Measurements from ENCODE around the gene TSPO2. TPM values are rescaled to one million over a fixed set of nuclear protein-coding genes. Genes with fewer than 3 reads are reported as not detected.

TSPO2 gene
- total and polyA plus RNA-seq, 2 of the 4 experiments (the other 2 are of a cell fraction) = not detected

- H3K27me3 ChIP-seq (ENCODE audit: control insufficient read depth, insufficient read depth, low read length) = no peaks in the 10 kb centered on the region
- peak overlapping the region; percentile 77 for H3K23ac ChIP-seq (ENCODE audit: low read depth, low read length)
- peak overlapping the region; percentile 92 for H3K9ac ChIP-seq (ENCODE audit: low read depth, low read length)
- peak overlapping the region; percentile 82 for H3K4ac ChIP-seq (ENCODE audit: low read depth, low read length)
- H3K27ac ChIP-seq (ENCODE audit: insufficient read depth, low read length) = peak overlapping the region; percentile 93
- H2BK15ac ChIP-seq (ENCODE audit: low read depth, low read length) = 0 out of 3 replicates have a peak overlapping the region, but pooled peaks have one; percentile 3
- H3K79me1 ChIP-seq (ENCODE audit: low read depth in 1 of 2, low read length in 2 of 2) = peaks cover 12 to 24% of the 10 kb centered on the region in 2 experiments
- no peaks in the 10 kb centered on the region for H3K36me3 ChIP-seq (ENCODE audit: control insufficient read depth, insufficient read depth, low read length)
- intact Hi-C loops (cut with micrococcal nuclease) = loop anchor here (5.0 kb wide), 2 partner anchors 244 to 609 kb away; no protein-coding TSS in a partner anchor
- H2AK5ac ChIP-seq (ENCODE audit: low read depth, low read length) = 0 out of 2 replicates have a peak overlapping the region, but pooled peaks have one; percentile 18
- WGBS, 2 experiments (ENCODE audit: extremely low coverage in 2 of 2, insufficient read length in 1 of 2) = 1% methylated on average over 34 of the region's 74 CpGs; no CpG with 5 or more reads in 1 of the 2 experiments
- peaks cover 10% of the 10 kb centered on the region for H4K20me1 ChIP-seq (ENCODE audit: insufficient read depth, low read length)
- peak overlapping the region; percentile 92 for H3K56ac ChIP-seq (ENCODE audit: extremely low read depth, insufficient read depth, low read length)
- peak overlapping the region; percentile 74 for H2BK5ac ChIP-seq (ENCODE audit: low read depth, low read length, poor library complexity, severe bottlenecking)
- H2AFZ ChIP-seq (replicated peaks; ENCODE audit: low read length, poor library complexity) = peak overlapping the region; percentile 73
- H4K5ac ChIP-seq (ENCODE audit: low read depth, low read length) = peak overlapping the region; percentile 32
- H3K4me3 ChIP-seq (ENCODE audit: insufficient read depth, low read depth, low read length) = peak overlapping the region; percentile 72
- peak overlapping the region; percentile 81 for H4K91ac ChIP-seq (ENCODE audit: insufficient read depth, low read depth, low read length)
- peak overlapping the region; percentile 98 for H2AK9ac ChIP-seq (replicated peaks; ENCODE audit: low read depth, low read length, poor library complexity)
- peak overlapping the region; percentile 3; the same call in 1 of the 2 replicates for H3K18ac ChIP-seq (ENCODE audit: low read depth, low read length)
- DNase-seq = peak; percentile 69
- H2BK20ac ChIP-seq (ENCODE audit: low read depth, low read length) = no peak overlapping the region
- H3K9me3 ChIP-seq (ENCODE audit: control insufficient read depth, insufficient read depth, low read length) = no peaks in the 10 kb centered on the region
- peak overlapping the region; percentile 40 to 82 for H4K8ac ChIP-seq (ENCODE audit: low read depth in 2 of 2, low read length in 2 of 2)
- peaks cover 6% of the 10 kb centered on the region for H3K9me1 ChIP-seq (ENCODE audit: insufficient read depth, low read length)
- dilution Hi-C loops (cut with HindIII; ENCODE audit: low sequenced_read_pairs, unreplicated experiment) = no loop called here
- ChIA-PET CTCF (no interaction called here), POLR2A (ENCODE audit: unreplicated experiment) (no interaction called here)
- ATAC-seq (ENCODE audit: low read depth) = peak; percentile 4
- H3K4me2 ChIP-seq (ENCODE audit: low read depth, low read length) = peak overlapping the region; percentile 100
- H3K14ac ChIP-seq (replicated peaks; ENCODE audit: low read depth, low read length) = peak overlapping the region; percentile 84
- peaks cover 3% of the 10 kb centered on the region for H3K4me1 ChIP-seq (ENCODE audit: control insufficient read depth, insufficient read depth, low read length)
- H2BK120ac ChIP-seq (ENCODE audit: low read depth, low read length) = peak overlapping the region; percentile 22; the same call in 1 of the 2 replicates
- BruUV-seq (replicated peaks) = no TSS peak
- in situ Hi-C loops (cut with MboI; ENCODE audit: low sequenced_read_pairs) = no loop called here
- TF ChIP-seq SMC3 (IDR thresholded peaks at IDR 0.05; ENCODE audit: low read depth, low read length) (no peak), RFX5 (IDR thresholded peaks at IDR 0.05; ENCODE audit: low read depth, low read length) (no peak), USF2 (IDR thresholded peaks at IDR 0.05; ENCODE audit: low read depth, low read length) (no peak), MAZ (IDR thresholded peaks at IDR 0.05; ENCODE audit: borderline replicate concordance, low read depth, low read length) (no peak; the same call in 1 of the 2 replicates), NFE2L2 (IDR thresholded peaks at IDR 0.05; ENCODE audit: low read depth, low read length) (no peak), POLR2A (IDR thresholded peaks at IDR 0.05; ENCODE audit: low read depth, low read length) (peak; percentile 88), MAFK (IDR thresholded peaks at IDR 0.05; ENCODE audit: low read depth, low read length) (no peak), BHLHE40 (IDR thresholded peaks at IDR 0.05; ENCODE audit: low read depth, low read length) (peak; percentile 19; the same call in 1 of the 2 replicates), RCOR1 (IDR thresholded peaks at IDR 0.05; ENCODE audit: insufficient replicate concordance, low read length) (no peak), RAD21 (IDR thresholded peaks at IDR 0.05; ENCODE audit: low read length) (peak; percentile 35; the same call in 1 of the 2 replicates), ELK1 (IDR thresholded peaks at IDR 0.05; ENCODE audit: borderline replicate concordance, low read depth, low read length) (no peak), FOS (IDR thresholded peaks at IDR 0.05; ENCODE audit: low read depth, low read length) (no peak), CEBPB (IDR thresholded peaks at IDR 0.05; ENCODE audit: low read depth, low read length) (no peak), MXI1 (IDR thresholded peaks at IDR 0.05; ENCODE audit: borderline replicate concordance, low read depth, low read length) (no peak), CHD1 (IDR thresholded peaks at IDR 0.05; ENCODE audit: low read depth, low read length) (peak; percentile 81; the same call in 1 of the 2 replicates)
These were observed 31.1 kb downstream of the TSPO2 start for GRCh38 chr6:41073203-41073967.
